Liver (tissue), 2 donors: ENCODE measurements around the gene RAB5A.

Experiments used
- MAX ChIP-seq: IDR thresholded peaks from 2 replicates; pipeline ENCODE4 v1.6.1; 2016; ENCODE audit warnings: antibody characterized with exemption
- RAD21 ChIP-seq, 2 donors: IDR thresholded peaks; 2 replicates each; pipeline ENCODE4 v1.6.1; 2016; ENCODE audit warnings: antibody characterized with exemption in 2 of 2, mild to moderate bottlenecking in 2 of 2
- donor health status: healthy.

GRCh38 chr3:19954676-19955075, 7.8 kb downstream of the RAB5A start:
- TF ChIP-seq MAX: no peak
- TF ChIP-seq RAD21 (IDR thresholded peaks at IDR 0.05): no peak
